ENCODE results near the gene ZMYND8. TPM values are rescaled to one million over a fixed set of nuclear protein-coding genes. Genes with fewer than 3 reads are reported as not detected.
A peak's percentile ranks its signal among the peaks of the same experiment; 100 is the strongest.

Gene ZMYND8
- total RNA-seq, 1 experiment from 2014 or later, result 50.7 TPM

DNA sequence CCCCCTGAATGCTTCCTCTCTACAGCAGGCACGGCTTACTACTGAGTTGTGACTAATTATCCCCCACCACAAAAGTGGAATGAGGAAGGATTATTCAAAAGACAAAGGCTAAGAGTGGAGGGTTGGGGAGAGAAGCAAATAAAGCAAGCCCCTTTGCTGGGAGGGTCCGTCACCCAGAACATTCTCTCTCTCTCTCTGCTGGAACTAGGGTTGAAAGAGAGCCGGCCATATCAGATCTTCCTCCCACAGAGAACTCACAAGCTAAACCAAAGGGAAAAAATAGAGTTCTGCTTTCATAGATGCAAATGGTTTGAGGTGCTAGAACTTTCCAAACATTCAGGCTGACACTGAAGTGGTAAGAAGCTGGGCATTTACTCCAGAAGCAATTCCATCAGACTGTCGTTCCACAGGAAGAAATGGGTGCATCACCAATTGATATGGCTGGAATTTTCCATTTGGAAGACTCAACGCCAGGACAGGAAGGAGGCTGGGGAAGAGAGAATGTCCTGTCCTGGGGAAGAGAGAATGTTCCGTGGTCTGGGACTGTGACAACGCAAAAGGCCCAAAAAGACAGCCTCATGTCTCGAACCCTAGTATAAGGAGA lies 7.9 kb downstream of the ZMYND8 start:
- no peak for ATAC-seq
- DNase-seq (ENCODE audit: low read depth, low spot score), result no peak
- intact Hi-C loops (cut with micrococcal nuclease; ENCODE audit: unreplicated experiment) (no loop called here), in situ Hi-C loops (cut with HindIII; ENCODE audit: low pct_unique_long_range_greater_than_20kb, low sequenced_read_pairs) (no loop called here)
- Histone ChIP-seq H3K36me3 (ENCODE audit: control insufficient read depth, insufficient read depth, low read length) (peaks cover 2% of the 10 kb centered on the region; the same call in 1 of the 2 replicates), H3K4me3 (ENCODE audit: low read depth in 2 of 2, low read length in 2 of 2) (peak overlapping the region in 1 of 2 experiments; percentile 4; a peak in 1 of 4 replicates), H3K27ac (ENCODE audit: low read length) (peak overlapping the region; percentile 100), H3K9me3 (ENCODE audit: control insufficient read depth, insufficient read depth, low read depth, low read length) (no peaks in the 10 kb centered on the region), H3K27me3 (ENCODE audit: control insufficient read depth, insufficient read depth, low read length) (no peaks in the 10 kb centered on the region), H3K4me1 (ENCODE audit: control insufficient read depth, insufficient read depth, low read length) (peaks cover 78% of the 10 kb centered on the region)
- POLR2A ChIA-PET, result interaction anchor here (0.6 to 1.9 kb wide), 3 partner anchors 10 to 78 kb away, joined by 3 to 6 read pairs (median 3); no protein-coding TSS in a partner anchor
- TF ChIP-seq TCF7L2 (IDR thresholded peaks at IDR 0.05; ENCODE audit: low read depth, low read length) (no peak), POLR2AphosphoS5 (IDR thresholded peaks at IDR 0.05; ENCODE audit: low read depth, low read length) (no peak), SIN3A (IDR thresholded peaks at IDR 0.05; ENCODE audit: borderline replicate concordance, insufficient read depth, low read depth, low read length) (no peak)
- TF ChIP-seq, protein P1, sequence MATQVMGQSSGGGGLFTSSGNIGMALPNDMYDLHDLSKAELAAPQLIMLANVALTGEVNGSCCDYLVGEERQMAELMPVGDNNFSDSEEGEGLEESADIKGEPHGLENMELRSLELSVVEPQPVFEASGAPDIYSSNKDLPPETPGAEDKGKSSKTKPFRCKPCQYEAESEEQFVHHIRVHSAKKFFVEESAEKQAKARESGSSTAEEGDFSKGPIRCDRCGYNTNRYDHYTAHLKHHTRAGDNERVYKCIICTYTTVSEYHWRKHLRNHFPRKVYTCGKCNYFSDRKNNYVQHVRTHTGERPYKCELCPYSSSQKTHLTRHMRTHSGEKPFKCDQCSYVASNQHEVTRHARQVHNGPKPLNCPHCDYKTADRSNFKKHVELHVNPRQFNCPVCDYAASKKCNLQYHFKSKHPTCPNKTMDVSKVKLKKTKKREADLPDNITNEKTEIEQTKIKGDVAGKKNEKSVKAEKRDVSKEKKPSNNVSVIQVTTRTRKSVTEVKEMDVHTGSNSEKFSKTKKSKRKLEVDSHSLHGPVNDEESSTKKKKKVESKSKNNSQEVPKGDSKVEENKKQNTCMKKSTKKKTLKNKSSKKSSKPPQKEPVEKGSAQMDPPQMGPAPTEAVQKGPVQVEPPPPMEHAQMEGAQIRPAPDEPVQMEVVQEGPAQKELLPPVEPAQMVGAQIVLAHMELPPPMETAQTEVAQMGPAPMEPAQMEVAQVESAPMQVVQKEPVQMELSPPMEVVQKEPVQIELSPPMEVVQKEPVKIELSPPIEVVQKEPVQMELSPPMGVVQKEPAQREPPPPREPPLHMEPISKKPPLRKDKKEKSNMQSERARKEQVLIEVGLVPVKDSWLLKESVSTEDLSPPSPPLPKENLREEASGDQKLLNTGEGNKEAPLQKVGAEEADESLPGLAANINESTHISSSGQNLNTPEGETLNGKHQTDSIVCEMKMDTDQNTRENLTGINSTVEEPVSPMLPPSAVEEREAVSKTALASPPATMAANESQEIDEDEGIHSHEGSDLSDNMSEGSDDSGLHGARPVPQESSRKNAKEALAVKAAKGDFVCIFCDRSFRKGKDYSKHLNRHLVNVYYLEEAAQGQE (IDR thresholded peaks at IDR 0.05; ENCODE audit: insufficient read depth in 1 of 2, low read depth in 2 of 2, low read length in 1 of 2), result no peak
- TF ChIP-seq, protein P2, sequence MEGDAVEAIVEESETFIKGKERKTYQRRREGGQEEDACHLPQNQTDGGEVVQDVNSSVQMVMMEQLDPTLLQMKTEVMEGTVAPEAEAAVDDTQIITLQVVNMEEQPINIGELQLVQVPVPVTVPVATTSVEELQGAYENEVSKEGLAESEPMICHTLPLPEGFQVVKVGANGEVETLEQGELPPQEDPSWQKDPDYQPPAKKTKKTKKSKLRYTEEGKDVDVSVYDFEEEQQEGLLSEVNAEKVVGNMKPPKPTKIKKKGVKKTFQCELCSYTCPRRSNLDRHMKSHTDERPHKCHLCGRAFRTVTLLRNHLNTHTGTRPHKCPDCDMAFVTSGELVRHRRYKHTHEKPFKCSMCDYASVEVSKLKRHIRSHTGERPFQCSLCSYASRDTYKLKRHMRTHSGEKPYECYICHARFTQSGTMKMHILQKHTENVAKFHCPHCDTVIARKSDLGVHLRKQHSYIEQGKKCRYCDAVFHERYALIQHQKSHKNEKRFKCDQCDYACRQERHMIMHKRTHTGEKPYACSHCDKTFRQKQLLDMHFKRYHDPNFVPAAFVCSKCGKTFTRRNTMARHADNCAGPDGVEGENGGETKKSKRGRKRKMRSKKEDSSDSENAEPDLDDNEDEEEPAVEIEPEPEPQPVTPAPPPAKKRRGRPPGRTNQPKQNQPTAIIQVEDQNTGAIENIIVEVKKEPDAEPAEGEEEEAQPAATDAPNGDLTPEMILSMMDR (IDR thresholded peaks at IDR 0.05), result no peak
- BruUV-seq (replicated peaks), result no TSS peak
- CTCF ChIA-PET, result interaction anchor here (0.7 to 1.9 kb wide), 2 partner anchors 35 to 75 kb away, joined by 3 to 8 read pairs; no protein-coding TSS in a partner anchor

DNA sequence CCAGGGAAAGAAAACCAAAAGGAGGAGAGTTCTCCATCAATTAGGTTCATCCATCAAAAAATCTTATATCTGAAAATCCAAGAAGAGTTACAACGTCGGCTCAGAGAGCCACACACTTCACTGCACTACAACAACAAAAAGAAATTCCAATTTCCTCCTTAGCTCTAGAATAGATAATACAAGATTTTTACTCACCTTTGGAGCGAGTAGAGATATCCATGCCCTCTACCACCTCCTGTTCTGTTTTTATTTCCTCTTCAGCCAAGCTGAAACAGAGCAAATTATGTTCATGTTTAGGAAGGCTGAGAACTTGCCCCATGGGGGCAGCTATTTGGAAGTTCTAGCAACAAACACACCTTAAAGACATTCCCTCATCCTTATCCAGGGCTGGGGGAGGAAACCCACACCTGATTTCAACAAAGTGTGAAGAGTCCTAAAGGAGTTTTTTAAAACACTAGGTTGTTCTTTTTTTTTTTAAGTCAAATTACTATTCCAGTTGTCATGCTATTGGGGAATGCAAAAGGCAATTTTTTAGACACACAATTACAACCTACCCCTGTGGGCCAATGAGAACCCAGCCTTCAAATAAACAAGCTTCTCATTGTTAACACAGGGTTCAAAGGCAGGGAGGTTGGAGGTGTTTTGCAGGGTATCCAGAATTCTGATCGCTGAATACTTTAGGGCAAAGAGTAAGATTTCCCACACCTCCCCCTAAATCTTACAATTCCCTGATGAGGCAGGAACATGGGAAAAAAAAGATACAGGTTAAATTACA lies 8.7 kb downstream of the ZMYND8 start:
- CTCF ChIA-PET, result interaction anchor here (0.5 to 1.9 kb wide), 3 partner anchors 23 to 75 kb away, joined by 3 to 8 read pairs (median 6); no protein-coding TSS in a partner anchor
- TF ChIP-seq SIN3A (IDR thresholded peaks at IDR 0.05; ENCODE audit: borderline replicate concordance, insufficient read depth, low read depth, low read length), result no peak
- TF ChIP-seq, protein P1 (IDR thresholded peaks at IDR 0.05; ENCODE audit: insufficient read depth in 1 of 2, low read depth in 2 of 2, low read length in 1 of 2), result no peak
- TF ChIP-seq, protein P2 (IDR thresholded peaks at IDR 0.05), result no peak
- no peak for TF ChIP-seq TCF7L2 (IDR thresholded peaks at IDR 0.05; ENCODE audit: low read depth, low read length)
- TF ChIP-seq POLR2AphosphoS5 (IDR thresholded peaks at IDR 0.05; ENCODE audit: low read depth, low read length), result no peak
- H3K27me3 ChIP-seq (ENCODE audit: control insufficient read depth, insufficient read depth, low read length), result no peaks in the 10 kb centered on the region
- intact Hi-C loops (cut with micrococcal nuclease; ENCODE audit: unreplicated experiment), result no loop called here
- no peaks in the 10 kb centered on the region for H3K9me3 ChIP-seq (ENCODE audit: control insufficient read depth, insufficient read depth, low read depth, low read length)
- no peak overlapping the region for H3K4me3 ChIP-seq (ENCODE audit: low read depth in 2 of 2, low read length in 2 of 2)
- H3K4me1 ChIP-seq (ENCODE audit: control insufficient read depth, insufficient read depth, low read length), result peaks cover 77% of the 10 kb centered on the region
- POLR2A ChIA-PET, result interaction anchor here (0.6 to 1.9 kb wide), 3 partner anchors 11 to 77 kb away, joined by 3 to 6 read pairs (median 3); no protein-coding TSS in a partner anchor
- BruUV-seq (replicated peaks), result no TSS peak
- H3K36me3 ChIP-seq (ENCODE audit: control insufficient read depth, insufficient read depth, low read length), result peaks cover 2% of the 10 kb centered on the region; the same call in 1 of the 2 replicates
- in situ Hi-C loops (cut with HindIII; ENCODE audit: low pct_unique_long_range_greater_than_20kb, low sequenced_read_pairs), result no loop called here
- ATAC-seq (no peak), DNase-seq (ENCODE audit: low read depth, low spot score) (no peak)
- H3K27ac ChIP-seq (ENCODE audit: low read length), result peak overlapping the region; percentile 100

Measured in Panc1 (cell line).